ENCODE data around the gene PDHX.
A peak's percentile ranks its signal among the peaks of the same experiment; 100 is the strongest.
"Not testable (repeated sequence)": the region's sequence is repeated elsewhere in the genome, so short reads cannot be mapped to it uniquely, and the experiment has no call there.

PDHX gene

GRCh38 chr11:34916015-34916842, at the start of gene PDHX, which contains the start of gene APIP:
Gene PDHX, plus strand, starts transcription at chr11:34916618. Its CDS starts 38 bp downstream, at chr11:34916656.
Gene APIP, minus strand, starts transcription at chr11:34916379. Its CDS starts 95 bp downstream, at chr11:34916284.
- peak within 1 kb of the TSS; percentile 97 for H3K4me3 Mint-ChIP-seq
- peaks cover 34% of the 10 kb centered on the region for H3K4me1 Mint-ChIP-seq (ENCODE audit: low read depth)
- H3K27me3 Mint-ChIP-seq (ENCODE audit: low read depth): no peaks in the 10 kb centered on the region
- no peaks in the 10 kb centered on the region for H3K9me3 Mint-ChIP-seq
- peak; percentile 97 for DNase-seq (ENCODE audit: low spot score)
- H3K36me3 Mint-ChIP-seq (ENCODE audit: low read depth): peaks cover 20% of the 10 kb centered on the region
- H3K27ac Mint-ChIP-seq: peak within 1 kb of the TSS; percentile 96

GRCh38 chr11:34869425-34869824, 47.0 kb upstream of the PDHX start:
- DNase-seq (ENCODE audit: low spot score): no peak
- Mint-ChIP-seq H3K4me1 (ENCODE audit: low read depth) (no peaks in the 10 kb centered on the region), H3K4me3 (no peak overlapping the region), H3K27ac (no peak overlapping the region), H3K9me3 (no peaks in the 10 kb centered on the region), H3K27me3 (ENCODE audit: low read depth) (peaks cover 1% of the 10 kb centered on the region), H3K36me3 (ENCODE audit: low read depth) (no peaks in the 10 kb centered on the region)

DNA sequence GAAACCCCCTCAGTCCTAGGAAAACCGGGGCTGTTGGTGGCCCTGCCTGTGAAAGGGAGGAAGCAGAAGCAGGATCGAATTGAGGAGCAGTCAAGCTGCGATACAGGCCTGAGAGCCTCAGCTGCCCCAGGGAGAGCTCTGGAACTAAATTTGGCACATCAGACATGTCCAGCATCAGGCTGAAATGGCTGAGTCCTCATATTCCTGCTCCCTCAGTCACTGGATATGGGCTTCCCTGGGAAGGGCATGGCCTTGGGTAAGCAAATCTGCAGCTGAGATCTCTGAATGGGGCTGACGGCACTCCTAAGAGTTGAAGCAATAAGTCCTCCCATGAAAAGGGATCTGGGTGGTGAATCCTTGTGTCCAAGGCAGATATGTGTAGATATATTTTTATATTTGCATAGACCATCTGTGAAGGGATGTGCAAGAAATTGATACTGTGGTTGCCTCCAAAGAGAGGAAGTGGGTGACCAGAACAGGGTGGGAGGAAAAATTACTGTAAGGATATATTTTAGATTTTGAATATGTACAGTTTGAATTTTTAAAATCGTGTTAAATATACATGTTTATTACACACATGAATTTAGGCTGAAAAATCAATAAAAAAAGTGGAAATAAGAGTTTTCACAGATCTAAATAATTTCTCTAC, 45.7 kb upstream of the PDHX start:
- H3K36me3 Mint-ChIP-seq (ENCODE audit: low read depth): no peaks in the 10 kb centered on the region
- H3K27me3 Mint-ChIP-seq (ENCODE audit: low read depth): no peaks in the 10 kb centered on the region
- no peak overlapping the region for H3K27ac Mint-ChIP-seq
- no peak for DNase-seq (ENCODE audit: low spot score)
- no peak overlapping the region for H3K4me3 Mint-ChIP-seq
- no peaks in the 10 kb centered on the region for H3K4me1 Mint-ChIP-seq (ENCODE audit: low read depth)
- no peaks in the 10 kb centered on the region for H3K9me3 Mint-ChIP-seq

- Mint-ChIP-seq H3K27ac (no peak overlapping the region), H3K4me1 (ENCODE audit: low read depth) (no peaks in the 10 kb centered on the region), H3K9me3 (no peaks in the 10 kb centered on the region), H3K36me3 (ENCODE audit: low read depth) (no peaks in the 10 kb centered on the region), H3K4me3 (no peak overlapping the region), H3K27me3 (ENCODE audit: low read depth) (no peaks in the 10 kb centered on the region)
- no peak for DNase-seq (ENCODE audit: low spot score)
These were observed 42.2 kb upstream of the PDHX start for GRCh38 chr11:34874202-34874601.

DNA sequence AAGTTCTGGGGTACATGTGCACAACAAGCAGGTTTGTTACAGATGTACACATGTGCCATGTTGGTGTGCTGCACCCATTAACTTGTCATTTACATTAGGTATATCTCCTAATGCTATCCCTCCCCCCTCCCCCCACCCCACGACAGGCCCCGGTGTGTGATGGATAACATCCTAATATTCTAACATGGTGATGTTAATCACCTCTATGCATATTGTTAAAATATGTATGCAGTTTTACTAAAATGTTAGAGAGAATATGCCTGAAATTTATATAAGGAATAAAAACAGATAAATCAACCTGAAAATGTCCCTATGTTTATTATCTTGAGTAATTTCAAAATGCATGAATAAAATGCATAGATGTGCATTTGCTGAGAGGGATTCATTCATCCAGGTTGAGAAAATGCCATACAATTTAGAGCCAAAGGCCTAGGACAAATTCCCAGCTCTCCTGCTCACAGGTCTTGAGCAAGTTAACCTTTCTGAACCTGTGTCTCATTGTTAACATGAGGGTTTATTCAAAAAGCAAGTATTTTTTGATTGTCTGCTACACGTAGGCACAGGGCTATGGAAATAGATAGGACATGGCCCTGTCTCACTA, 38.9 kb upstream of the PDHX start:
- Mint-ChIP-seq H3K27me3 (ENCODE audit: low read depth) (no peaks in the 10 kb centered on the region), H3K27ac (no peak overlapping the region), H3K9me3 (no peaks in the 10 kb centered on the region), H3K4me3 (no peak overlapping the region), H3K4me1 (ENCODE audit: low read depth) (no peaks in the 10 kb centered on the region), H3K36me3 (ENCODE audit: low read depth) (peaks cover 7% of the 10 kb centered on the region)
- no peak for DNase-seq (ENCODE audit: low spot score)

GRCh38 chr11:34881900-34882299, 34.5 kb upstream of the PDHX start:
- no peak for DNase-seq (ENCODE audit: low spot score)
- Mint-ChIP-seq H3K4me3 (no peak overlapping the region), H3K4me1 (ENCODE audit: low read depth) (no peaks in the 10 kb centered on the region), H3K9me3 (no peaks in the 10 kb centered on the region), H3K36me3 (ENCODE audit: low read depth) (peaks cover 8% of the 10 kb centered on the region), H3K27ac (no peak overlapping the region), H3K27me3 (ENCODE audit: low read depth) (no peaks in the 10 kb centered on the region)

DNA sequence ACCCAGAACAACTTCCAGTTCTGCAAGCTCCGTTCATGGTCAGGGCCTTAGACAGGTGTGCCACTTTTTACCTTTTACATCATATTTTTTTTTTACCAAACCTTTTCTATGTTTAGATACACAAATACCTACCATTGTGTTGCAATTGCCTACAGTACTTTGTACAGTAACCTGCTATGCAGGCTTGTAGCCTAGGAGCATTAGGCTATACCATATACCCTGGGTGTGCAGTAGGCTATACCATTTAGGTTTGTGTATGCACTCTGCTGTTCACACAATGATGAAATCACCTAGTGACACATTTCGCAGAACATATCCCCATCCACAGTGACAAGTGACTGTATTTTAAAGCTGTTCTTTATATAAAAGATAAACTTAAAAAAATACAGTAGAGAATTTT, 29.8 kb upstream of the PDHX start:
- H3K4me3 Mint-ChIP-seq: no peak overlapping the region
- no peak for DNase-seq (ENCODE audit: low spot score)
- peaks cover 6% of the 10 kb centered on the region for H3K36me3 Mint-ChIP-seq (ENCODE audit: low read depth)
- H3K9me3 Mint-ChIP-seq: no peaks in the 10 kb centered on the region
- no peaks in the 10 kb centered on the region for H3K4me1 Mint-ChIP-seq (ENCODE audit: low read depth)
- no peaks in the 10 kb centered on the region for H3K27me3 Mint-ChIP-seq (ENCODE audit: low read depth)
- no peak overlapping the region for H3K27ac Mint-ChIP-seq

GRCh38 chr11:34887260-34887659, 29.2 kb upstream of the PDHX start:
- Mint-ChIP-seq H3K9me3 (no peaks in the 10 kb centered on the region), H3K4me1 (ENCODE audit: low read depth) (no peaks in the 10 kb centered on the region), H3K27ac (no peak overlapping the region), H3K36me3 (ENCODE audit: low read depth) (peaks cover 1% of the 10 kb centered on the region), H3K4me3 (no peak overlapping the region), H3K27me3 (ENCODE audit: low read depth) (no peaks in the 10 kb centered on the region)
- no peak for DNase-seq (ENCODE audit: low spot score)

DNA sequence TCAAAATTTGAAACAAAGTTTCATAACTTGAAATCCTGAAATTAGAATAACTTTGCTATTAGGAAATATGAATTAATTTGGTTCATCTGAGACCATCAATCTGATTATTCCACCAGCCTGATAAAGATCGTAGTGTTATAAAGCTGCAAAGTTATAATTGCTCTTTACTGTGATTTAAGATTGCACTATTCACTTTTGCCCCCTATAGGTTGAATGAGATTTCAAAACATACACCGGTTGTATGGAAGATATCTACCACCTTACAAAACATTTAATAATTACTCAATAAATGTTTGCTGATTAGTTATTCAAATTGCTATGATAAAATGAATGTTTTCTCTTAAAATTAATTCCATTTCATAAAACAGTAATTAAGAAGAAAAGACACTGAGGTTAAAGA, 26.3 kb upstream of the PDHX start:
- no peak overlapping the region for H3K4me3 Mint-ChIP-seq
- no peaks in the 10 kb centered on the region for H3K36me3 Mint-ChIP-seq (ENCODE audit: low read depth)
- DNase-seq (ENCODE audit: low spot score): no peak
- no peaks in the 10 kb centered on the region for H3K9me3 Mint-ChIP-seq
- H3K27me3 Mint-ChIP-seq (ENCODE audit: low read depth): no peaks in the 10 kb centered on the region
- H3K27ac Mint-ChIP-seq: no peak overlapping the region
- H3K4me1 Mint-ChIP-seq (ENCODE audit: low read depth): no peaks in the 10 kb centered on the region

- no peaks in the 10 kb centered on the region for H3K27me3 Mint-ChIP-seq (ENCODE audit: low read depth)
- H3K4me1 Mint-ChIP-seq (ENCODE audit: low read depth): no peaks in the 10 kb centered on the region
- H3K27ac Mint-ChIP-seq: no peak overlapping the region
- H3K36me3 Mint-ChIP-seq (ENCODE audit: low read depth): no peaks in the 10 kb centered on the region
- no peaks in the 10 kb centered on the region for H3K9me3 Mint-ChIP-seq
- no peak for DNase-seq (ENCODE audit: low spot score)
- no peak overlapping the region for H3K4me3 Mint-ChIP-seq
These were observed 25.6 kb upstream of the PDHX start for GRCh38 chr11:34890812-34891211.

GRCh38 chr11:34891611-34892010, 24.8 kb upstream of the PDHX start:
- H3K27me3 Mint-ChIP-seq (ENCODE audit: low read depth): no peaks in the 10 kb centered on the region
- no peaks in the 10 kb centered on the region for H3K4me1 Mint-ChIP-seq (ENCODE audit: low read depth)
- no peak overlapping the region for H3K27ac Mint-ChIP-seq
- peaks cover 6% of the 10 kb centered on the region for H3K36me3 Mint-ChIP-seq (ENCODE audit: low read depth)
- H3K9me3 Mint-ChIP-seq: peaks cover 8% of the 10 kb centered on the region
- no peak overlapping the region for H3K4me3 Mint-ChIP-seq
- DNase-seq (ENCODE audit: low spot score): no peak

GRCh38 chr11:34893416-34893815, 23.0 kb upstream of the PDHX start:
- no peak for DNase-seq (ENCODE audit: low spot score)
- H3K27ac Mint-ChIP-seq: no peak overlapping the region
- H3K4me3 Mint-ChIP-seq: no peak overlapping the region
- peaks cover 16% of the 10 kb centered on the region for H3K36me3 Mint-ChIP-seq (ENCODE audit: low read depth)
- peaks cover 18% of the 10 kb centered on the region for H3K9me3 Mint-ChIP-seq
- H3K4me1 Mint-ChIP-seq (ENCODE audit: low read depth): no peaks in the 10 kb centered on the region
- H3K27me3 Mint-ChIP-seq (ENCODE audit: low read depth): no peaks in the 10 kb centered on the region

- H3K4me3 Mint-ChIP-seq; H3K4me1 Mint-ChIP-seq (ENCODE audit: low read depth); H3K27ac Mint-ChIP-seq: not testable (repeated sequence)
These were observed 20.2 kb upstream of the PDHX start for GRCh38 chr11:34896191-34896590.

DNA sequence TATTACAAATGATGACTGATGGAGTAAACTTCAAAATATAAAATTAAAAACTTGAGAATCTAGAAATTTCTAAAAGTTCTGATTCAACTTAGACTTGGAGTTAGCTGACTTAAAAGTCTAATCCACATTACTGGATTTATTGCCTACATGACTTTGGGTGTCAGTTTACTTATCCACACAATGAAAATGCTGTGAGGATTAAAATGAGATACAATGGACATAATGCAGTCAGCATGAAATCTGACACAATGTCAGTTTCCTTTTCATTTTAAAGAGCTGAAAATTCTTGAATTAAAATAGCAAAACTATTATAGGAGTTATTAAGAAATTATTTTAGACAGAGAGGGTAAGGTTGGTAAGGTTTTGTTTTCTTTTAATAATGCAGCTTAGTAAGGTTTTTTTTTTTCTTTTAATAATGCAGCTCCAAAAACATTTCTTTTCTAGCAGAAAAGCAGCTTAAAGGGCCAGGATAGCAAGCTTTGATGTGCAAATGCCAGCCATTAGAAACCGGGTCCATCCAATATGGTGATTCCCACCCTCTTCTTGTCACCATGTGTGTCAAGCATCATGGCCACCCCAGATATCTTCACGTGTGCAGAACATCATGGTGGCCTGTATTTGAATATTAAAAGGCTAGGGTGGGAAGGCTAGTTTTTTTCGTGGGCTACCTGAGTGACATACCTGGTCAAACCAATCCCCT, 19.1 kb upstream of the PDHX start:
- no peaks in the 10 kb centered on the region for H3K27me3 Mint-ChIP-seq (ENCODE audit: low read depth)
- no peaks in the 10 kb centered on the region for H3K4me1 Mint-ChIP-seq (ENCODE audit: low read depth)
- H3K4me3 Mint-ChIP-seq: no peak overlapping the region
- peaks cover 30% of the 10 kb centered on the region for H3K36me3 Mint-ChIP-seq (ENCODE audit: low read depth)
- DNase-seq (ENCODE audit: low spot score): no peak
- H3K27ac Mint-ChIP-seq: no peak overlapping the region
- H3K9me3 Mint-ChIP-seq: peaks cover 47% of the 10 kb centered on the region

More at GRCh38 chr11:34896191-34896590, 20.2 kb upstream of the PDHX start:
- not testable (repeated sequence) for H3K27me3 Mint-ChIP-seq (ENCODE audit: low read depth); DNase-seq (ENCODE audit: low spot score)
- H3K36me3 Mint-ChIP-seq (ENCODE audit: low read depth): peaks cover 27% of the 10 kb centered on the region
- peaks cover 41% of the 10 kb centered on the region for H3K9me3 Mint-ChIP-seq
